Measurements from ENCODE around the gene GALNT14.

The GALNT14 gene

GRCh38 chr2:31058096-31059035 lies 79.9 kb downstream of the GALNT14 start:
- CTCF ChIA-PET, result interaction anchor here (0.6 kb wide), 1 partner anchor 79 kb away, joined by 4 read pairs; no protein-coding TSS in a partner anchor
- no peak for TF ChIP-seq CTCF (conservative IDR thresholded peaks at IDR 0.05; ENCODE audit: low read depth)
- no peak overlapping the region for H3K27ac ChIP-seq
- POLR2A ChIA-PET (ENCODE audit: low non-redundant PET), result no interaction called here
- no peak for DNase-seq (ENCODE audit: low spot score)

DNA sequence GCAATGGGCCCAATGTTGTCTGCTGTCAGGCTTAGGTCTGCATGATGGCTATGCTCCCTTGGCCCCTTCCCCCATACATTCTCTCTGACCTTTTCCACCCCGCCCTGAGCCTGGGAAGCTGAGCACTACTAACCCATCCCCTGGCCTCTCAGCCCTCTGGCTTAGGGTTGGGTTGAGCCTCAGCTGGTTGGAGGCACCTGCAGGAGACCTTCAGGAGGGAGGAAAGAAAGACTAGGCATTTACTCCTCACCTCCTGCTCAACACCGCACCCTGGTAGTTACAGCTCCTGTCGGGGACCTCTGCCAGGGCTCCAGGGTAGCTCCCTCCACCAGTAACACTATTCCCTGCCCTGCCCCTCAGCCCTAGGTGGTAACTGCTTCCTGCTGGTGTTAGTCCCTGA lies 80.5 kb downstream of the GALNT14 start:
- TF ChIP-seq CTCF (conservative IDR thresholded peaks at IDR 0.05; ENCODE audit: low read depth), result no peak
- H3K27ac ChIP-seq, result no peak overlapping the region
- no peak for DNase-seq (ENCODE audit: low spot score)
- POLR2A ChIA-PET (ENCODE audit: low non-redundant PET), result no interaction called here
- CTCF ChIA-PET, result interaction anchor here (0.6 kb wide), 1 partner anchor 80 kb away, joined by 4 read pairs; no protein-coding TSS in a partner anchor

DNA sequence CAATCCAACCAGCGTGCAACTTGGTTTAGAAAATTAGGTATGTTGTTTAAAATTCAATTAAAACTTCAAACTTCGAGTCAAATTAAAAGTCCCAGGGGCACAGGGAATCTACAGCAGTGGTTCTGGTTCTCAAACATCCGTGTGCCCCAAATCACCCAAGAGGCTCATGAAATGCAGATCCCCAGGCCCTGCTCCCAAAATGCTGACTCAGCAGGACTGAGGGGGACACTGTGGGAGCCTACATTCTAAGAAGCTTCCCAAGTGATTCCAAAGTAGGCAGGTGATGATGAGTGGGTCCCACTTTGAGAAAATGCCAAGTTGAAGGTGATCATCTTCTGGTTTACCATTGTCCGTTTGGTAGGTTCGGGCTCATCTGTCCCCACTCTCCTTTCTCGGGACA lies 82.3 kb downstream of the GALNT14 start:
- H3K27ac ChIP-seq, result no peak overlapping the region
- TF ChIP-seq CTCF (conservative IDR thresholded peaks at IDR 0.05; ENCODE audit: low read depth), result no peak
- DNase-seq (ENCODE audit: low spot score), result no peak
- CTCF ChIA-PET, result no interaction called here
- POLR2A ChIA-PET (ENCODE audit: low non-redundant PET), result no interaction called here

- no peak overlapping the region for H3K27ac ChIP-seq
- CTCF ChIA-PET, result no interaction called here
- POLR2A ChIA-PET (ENCODE audit: low non-redundant PET), result no interaction called here
- no peak for TF ChIP-seq CTCF (conservative IDR thresholded peaks at IDR 0.05; ENCODE audit: low read depth)
- no peak for DNase-seq (ENCODE audit: low spot score)
Measured at GRCh38 chr2:31054842-31055388, 83.3 kb downstream of the GALNT14 start.

- no peak for DNase-seq (ENCODE audit: low spot score)
- no peak for TF ChIP-seq CTCF (conservative IDR thresholded peaks at IDR 0.05; ENCODE audit: low read depth)
- POLR2A ChIA-PET (ENCODE audit: low non-redundant PET), result no interaction called here
- no peak overlapping the region for H3K27ac ChIP-seq
- CTCF ChIA-PET, result interaction anchor here (0.5 to 0.6 kb wide), 2 partner anchors 21 to 196 kb away, joined by 3 read pairs; no protein-coding TSS in a partner anchor
Measured at GRCh38 chr2:31053929-31054782, 84.1 kb downstream of the GALNT14 start.

- H3K27ac ChIP-seq, result no peak overlapping the region
- ChIA-PET POLR2A (ENCODE audit: low non-redundant PET) (no interaction called here), CTCF (interaction anchor here (0.6 to 1.1 kb wide), 2 partner anchors 86 to 312 kb away, joined by 3 read pairs; partner anchors contain the start of gene GALNT14)
- DNase-seq (ENCODE audit: low spot score), result no peak
- no peak for TF ChIP-seq CTCF (conservative IDR thresholded peaks at IDR 0.05; ENCODE audit: low read depth)
Measured at GRCh38 chr2:31052284-31052683, 86.0 kb downstream of the GALNT14 start.

Data from RWPE1 (cell line).